GM18505 (cell line): ENCODE results near the gene BAG3.

Experiments used
- ATAC-seq: cut with Tn5 transposase; IDR thresholded peaks from one replicate; pipeline ENCODE4 v1.9.1; 2021; ENCODE audit not compliant: unreplicated experiment
- POLR2A ChIP-seq: IDR thresholded peaks from 4 replicates; pipeline ENCODE4 v1.6.1; 2011; ENCODE audit warnings: borderline replicate concordance; ENCODE audit not compliant: insufficient read depth, insufficient read length; ENCODE audit errors: extremely low read depth

The BAG3 gene

GRCh38 chr10:119666709-119667004, 15.5 kb downstream of the BAG3 start:
- TF ChIP-seq POLR2A = no peak
- ATAC-seq = no peak

- no peak for TF ChIP-seq POLR2A
- ATAC-seq = no peak
These were observed 16.6 kb downstream of the BAG3 start for GRCh38 chr10:119667562-119668328.

GRCh38 chr10:119668461-119668860, 17.3 kb downstream of the BAG3 start:
- no peak for TF ChIP-seq POLR2A
- ATAC-seq = no peak

- TF ChIP-seq POLR2A = no peak
- ATAC-seq = no peak
These were observed 18.2 kb downstream of the BAG3 start for GRCh38 chr10:119669331-119669730.

- ATAC-seq = no peak
- no peak for TF ChIP-seq POLR2A
These were observed 18.9 kb downstream of the BAG3 start for GRCh38 chr10:119669975-119670640.

- no peak for TF ChIP-seq POLR2A
- ATAC-seq = no peak
These were observed 19.5 kb downstream of the BAG3 start for GRCh38 chr10:119670717-119671116.

- TF ChIP-seq POLR2A = no peak
- ATAC-seq = no peak
These were observed 20.2 kb downstream of the BAG3 start for GRCh38 chr10:119671381-119671780.

GRCh38 chr10:119672291-119672690, 21.1 kb downstream of the BAG3 start:
- no peak for ATAC-seq
- no peak for TF ChIP-seq POLR2A

GRCh38 chr10:119673271-119673670, 22.1 kb downstream of the BAG3 start:
- ATAC-seq = no peak
- TF ChIP-seq POLR2A = no peak

GRCh38 chr10:119675483-119676170, 24.4 kb downstream of the BAG3 start:
- TF ChIP-seq POLR2A = no peak
- ATAC-seq = no peak

- no peak for ATAC-seq
- no peak for TF ChIP-seq POLR2A
These were observed 25.9 kb downstream of the BAG3 start for GRCh38 chr10:119677126-119677525.

- no peak for ATAC-seq
- TF ChIP-seq POLR2A = no peak
These were observed 26.9 kb downstream of the BAG3 start for GRCh38 chr10:119677904-119678755.

- ATAC-seq = no peak
- TF ChIP-seq POLR2A = no peak
These were observed 28.3 kb downstream of the BAG3 start for GRCh38 chr10:119679480-119679829.
